ENCODE measurements around the gene ZNF772. TPM values are rescaled to one million over a fixed set of nuclear protein-coding genes. Genes with fewer than 3 reads are reported as not detected.

ZNF772 gene
- total RNA-seq, 5 donors from 2014 or later (not counting 1 experiment from before 2014, with no cell fraction given) = 2.3 to 12.1 (median 9.4) TPM

DNA sequence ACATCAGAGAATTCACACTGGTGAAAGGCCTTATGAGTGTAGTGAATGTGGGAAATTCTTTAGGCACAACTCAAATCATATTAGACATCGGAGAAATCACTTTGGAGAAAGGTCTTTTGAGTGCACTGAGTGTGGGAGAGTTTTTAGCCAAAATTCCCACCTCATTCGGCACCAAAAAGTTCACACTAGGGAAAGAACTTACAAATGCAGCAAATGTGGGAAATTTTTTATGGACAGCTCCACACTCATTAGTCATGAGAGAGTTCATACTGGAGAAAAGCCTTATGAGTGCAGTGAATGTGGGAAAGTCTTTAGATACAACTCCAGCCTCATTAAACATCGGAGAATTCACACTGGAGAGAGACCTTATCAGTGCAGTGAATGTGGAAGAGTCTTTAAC, 56.3 kb downstream of the ZNF772 start:
- no peak for ATAC-seq (replicated peaks in 1 of 4)
- no peaks in the 10 kb centered on the region for H3K4me1 ChIP-seq (ENCODE audit: control insufficient read depth in 1 of 2, extremely low read depth in 1 of 2, insufficient read depth in 2 of 2, low read length in 2 of 2)
- peaks cover 17 to 41% of the 10 kb centered on the region in 2 donors for H3K36me3 ChIP-seq (ENCODE audit: control insufficient read depth in 2 of 2, extremely low read depth in 1 of 2, insufficient read depth in 1 of 2, low read length in 1 of 2)
- Mint-ChIP-seq H3K4me1 (peaks cover 0 to 8% (median 0%) of the 10 kb centered on the region in 3 donors), H3K4me3 (no peak overlapping the region), H3K36me3 (peaks cover 58% of the 10 kb centered on the region), H3K27ac (no peak overlapping the region), H3K9me3 (peaks cover 18 to 51% (median 45%) of the 10 kb centered on the region in 3 donors), H3K27me3 (no peaks in the 10 kb centered on the region)
- H3K27me3 ChIP-seq (replicated peaks in 1 of 2; ENCODE audit: control insufficient read depth in 2 of 2, extremely low read depth in 1 of 2, insufficient read depth in 2 of 2, low read length in 1 of 2) = no peaks in the 10 kb centered on the region
- ChIA-PET POLR2A (no interaction called here), CTCF (no interaction called here)
- H3K27ac ChIP-seq (ENCODE audit: low read length) = no peak overlapping the region
- H3K9me3 ChIP-seq = peaks cover 7% of the 10 kb centered on the region
- WGBS (ENCODE audit: insufficient coverage) = no CpG with 5 or more reads among the region's 3 CpGs
- DNase-seq = no peak
- H3K4me3 ChIP-seq (ENCODE audit: control insufficient read depth in 1 of 2, extremely low read depth in 1 of 2, low read length in 1 of 2) = no peak overlapping the region

DNA sequence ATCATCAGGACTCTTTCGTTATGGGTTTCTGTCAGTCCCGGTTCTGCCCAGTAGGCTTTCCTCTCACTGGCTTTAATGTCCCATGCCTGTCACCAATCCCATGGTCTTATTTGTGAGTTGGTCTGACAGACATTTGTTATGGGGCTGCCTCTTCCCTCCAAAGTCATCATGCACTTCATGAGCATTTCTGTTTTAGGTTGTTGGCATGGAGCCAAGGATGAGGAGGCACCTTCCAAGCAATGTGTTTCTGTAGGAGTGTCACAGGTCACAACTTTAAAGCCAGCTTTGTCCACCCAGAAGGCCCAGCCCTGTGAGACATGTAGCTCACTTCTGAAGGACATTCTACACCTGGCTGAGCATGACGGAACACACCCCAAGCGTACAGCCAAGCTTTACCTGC, 57.9 kb downstream of the ZNF772 start:
- Histone ChIP-seq H3K4me1 (ENCODE audit: control insufficient read depth in 1 of 2, extremely low read depth in 1 of 2, insufficient read depth in 2 of 2, low read length in 2 of 2) (no peaks in the 10 kb centered on the region), H3K27ac (ENCODE audit: low read length) (no peak overlapping the region), H3K9me3 (peaks cover 7% of the 10 kb centered on the region), H3K36me3 (ENCODE audit: control insufficient read depth in 2 of 2, extremely low read depth in 1 of 2, insufficient read depth in 1 of 2, low read length in 1 of 2) (peaks cover 23 to 54% of the 10 kb centered on the region in 2 donors), H3K27me3 (replicated peaks in 1 of 2; ENCODE audit: control insufficient read depth in 2 of 2, extremely low read depth in 1 of 2, insufficient read depth in 2 of 2, low read length in 1 of 2) (no peaks in the 10 kb centered on the region), H3K4me3 (ENCODE audit: control insufficient read depth in 1 of 2, extremely low read depth in 1 of 2, low read length in 1 of 2) (peak overlapping the region in 1 of 2 donors; percentile 12)
- H3K9me3 Mint-ChIP-seq = peaks cover 28 to 58% (median 52%) of the 10 kb centered on the region in 3 donors
- ATAC-seq (replicated peaks in 1 of 4) (no peak), DNase-seq (no peak)
- 100% methylated on average over 2 of the region's 4 CpGs for WGBS (ENCODE audit: insufficient coverage)
- no peak overlapping the region for H3K4me3 Mint-ChIP-seq
- no peak overlapping the region for H3K27ac Mint-ChIP-seq
- H3K27me3 Mint-ChIP-seq = no peaks in the 10 kb centered on the region
- H3K36me3 Mint-ChIP-seq = peaks cover 72% of the 10 kb centered on the region
- ChIA-PET CTCF (no interaction called here), POLR2A (no interaction called here)
- peaks cover 3 to 18% (median 8%) of the 10 kb centered on the region in 3 donors for H3K4me1 Mint-ChIP-seq

Other genes with a start within 250 kb of the ZNF772 start
- 1 to 10 TPM in 3 of 5 donors, under 1 TPM in 2; 0.39 to 1.2 (median 1.1) TPM for gene AURKC, start 246.5 kb downstream of the ZNF772 start, total RNA-seq
- gene ZNF805, start 236.9 kb downstream of the ZNF772 start, total RNA-seq = 10 to 100 TPM; 18.6 to 30.6 (median 19.3) TPM
- 10 to 100 TPM; 65.2 to 77.3 (median 66.0) TPM for gene ZNF460, start 197.1 kb downstream of the ZNF772 start, total RNA-seq
- gene ZNF543, start 157.1 kb downstream of the ZNF772 start, total RNA-seq = 10 to 100 TPM in 1 of 5 donors, 1 to 10 TPM in 4; 3.9 to 11.1 (median 7.9) TPM
- 10 to 100 TPM in 3 of 5 donors, 1 to 10 TPM in 2; 7.1 to 14.3 (median 11.8) TPM for gene ZNF304, start 126.3 kb downstream of the ZNF772 start, total RNA-seq
- 10 to 100 TPM in 2 of 5 donors, 1 to 10 TPM in 3; 7.1 to 11.4 (median 9.6) TPM for gene TRAPPC2B, start 114.0 kb downstream of the ZNF772 start, total RNA-seq
- gene ZNF547, start 114.0 kb downstream of the ZNF772 start, total RNA-seq = 1 to 10 TPM in 3 of 5 donors, under 1 TPM in 2; 0.77 to 4.8 (median 3.5) TPM
- gene ZNF548, start 87.7 kb downstream of the ZNF772 start, total RNA-seq = 100 to 1,000 TPM in 2 of 5 donors, 10 to 100 TPM in 3; 57.3 to 110 (median 82.8) TPM
- gene ZNF17, start 66.4 kb downstream of the ZNF772 start, total RNA-seq = 10 to 100 TPM; 10.0 to 27.8 (median 21.2) TPM
- 10 to 100 TPM in 3 of 5 donors, 1 to 10 TPM in 2; 6.8 to 21.3 (median 18.2) TPM for gene ZNF749, start 42.2 kb downstream of the ZNF772 start, total RNA-seq
- under 1 TPM in 3 of 5 donors, not detected in 2; 0.41 to 0.61 (median 0.53) TPM for gene VN1R1, start 20.4 kb downstream of the ZNF772 start, total RNA-seq
- 10 to 100 TPM in 4 of 5 donors, 1 to 10 TPM in 1; 6.3 to 24.5 (median 21.5) TPM for gene ZNF419, start 10.2 kb upstream of the ZNF772 start, total RNA-seq
- 10 to 100 TPM; 10.3 to 25.6 (median 18.7) TPM for gene ZNF773, start 22.4 kb upstream of the ZNF772 start, total RNA-seq
- gene ZNF549, start 49.8 kb upstream of the ZNF772 start, total RNA-seq = 10 to 100 TPM in 4 of 5 donors, 1 to 10 TPM in 1; 9.0 to 17.4 (median 16.0) TPM
- 10 to 100 TPM; 16.9 to 47.4 (median 45.1) TPM for gene ZNF550, start 82.3 kb upstream of the ZNF772 start, total RNA-seq
- 10 to 100 TPM in 3 of 5 donors, 1 to 10 TPM in 2; 5.6 to 11.1 (median 10.0) TPM for gene ZNF416, start 101.3 kb upstream of the ZNF772 start, total RNA-seq
- gene ZIK1, start 106.6 kb upstream of the ZNF772 start, total RNA-seq = 10 to 100 TPM in 2 of 5 donors, 1 to 10 TPM in 3; 4.9 to 10.6 (median 8.2) TPM
- 1 to 10 TPM; 3.0 to 9.7 (median 9.2) TPM for gene ZNF530, start 122.3 kb upstream of the ZNF772 start, total RNA-seq
- 10 to 100 TPM; 16.4 to 31.0 (median 22.3) TPM for gene ZNF134, start 136.7 kb upstream of the ZNF772 start, total RNA-seq
- 10 to 100 TPM; 30.7 to 40.5 (median 34.7) TPM for gene ZNF211, start 155.6 kb upstream of the ZNF772 start, total RNA-seq
- not detected for gene ZSCAN4, start 191.4 kb upstream of the ZNF772 start, total RNA-seq
- 10 to 100 TPM; 10.4 to 18.6 (median 17.2) TPM for gene ZNF551, start 204.4 kb upstream of the ZNF772 start, total RNA-seq
- 10 to 100 TPM in 2 of 5 donors, 1 to 10 TPM in 3; 6.3 to 16.2 (median 7.7) TPM for gene ZNF154, start 231.6 kb upstream of the ZNF772 start, total RNA-seq

All from T-cell (primary cell).